ENCODE results near the gene DGKZ.

The DGKZ gene

GRCh38 chr11:46347637-46348311 lies 511 bp downstream of the DGKZ start:
- DNase-seq (ENCODE audit: low read depth), result no peak

GRCh38 chr11:46348566-46349401 lies 1.5 kb downstream of the DGKZ start:
- DNase-seq (ENCODE audit: low read depth), result no peak

GRCh38 chr11:46350695-46351094 lies 3.4 kb downstream of the DGKZ start:
- no peak for DNase-seq (ENCODE audit: low read depth)

DNA sequence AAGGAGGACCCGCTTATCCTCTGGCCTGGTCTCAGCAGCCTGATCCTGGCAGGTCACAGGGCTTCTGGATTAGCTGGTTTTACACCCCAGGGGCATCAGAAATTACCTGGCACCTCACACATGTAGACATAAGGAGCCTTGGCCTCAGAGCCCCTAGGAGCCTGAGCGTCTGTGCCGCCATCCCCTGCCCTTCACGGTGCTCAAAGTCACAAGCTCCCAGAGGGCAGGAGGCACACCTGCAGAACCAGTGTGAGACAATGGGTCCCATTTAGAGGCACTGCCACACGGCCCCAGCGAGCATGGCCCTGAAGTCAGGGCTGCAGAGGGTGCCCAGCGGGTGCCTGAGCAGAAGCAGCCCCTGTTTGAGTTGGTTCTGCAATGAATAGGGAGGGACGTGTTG lies 3.9 kb downstream of the DGKZ start:
- no peak for DNase-seq (ENCODE audit: low read depth)

DNA sequence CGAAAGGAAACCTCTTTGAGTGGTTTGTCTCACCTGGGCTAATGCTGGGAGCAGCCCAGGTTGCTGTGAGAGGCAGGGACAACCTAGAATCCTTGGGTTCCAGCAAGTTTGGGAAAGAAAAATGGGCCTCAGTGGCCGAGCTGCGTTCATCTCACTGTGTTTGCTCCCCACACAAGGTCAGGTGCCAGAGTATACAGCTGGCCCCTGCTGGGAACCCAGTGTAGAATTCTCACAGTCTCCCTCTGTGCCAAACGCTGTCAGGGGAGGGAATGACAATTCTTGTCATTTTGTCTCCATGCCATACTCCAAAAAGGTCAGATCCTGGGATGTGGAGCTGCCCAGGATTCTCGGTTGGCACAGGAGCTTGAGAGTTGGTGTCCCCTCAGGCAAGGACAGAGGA lies 4.3 kb downstream of the DGKZ start:
- no peak for DNase-seq (ENCODE audit: low read depth)

DNA sequence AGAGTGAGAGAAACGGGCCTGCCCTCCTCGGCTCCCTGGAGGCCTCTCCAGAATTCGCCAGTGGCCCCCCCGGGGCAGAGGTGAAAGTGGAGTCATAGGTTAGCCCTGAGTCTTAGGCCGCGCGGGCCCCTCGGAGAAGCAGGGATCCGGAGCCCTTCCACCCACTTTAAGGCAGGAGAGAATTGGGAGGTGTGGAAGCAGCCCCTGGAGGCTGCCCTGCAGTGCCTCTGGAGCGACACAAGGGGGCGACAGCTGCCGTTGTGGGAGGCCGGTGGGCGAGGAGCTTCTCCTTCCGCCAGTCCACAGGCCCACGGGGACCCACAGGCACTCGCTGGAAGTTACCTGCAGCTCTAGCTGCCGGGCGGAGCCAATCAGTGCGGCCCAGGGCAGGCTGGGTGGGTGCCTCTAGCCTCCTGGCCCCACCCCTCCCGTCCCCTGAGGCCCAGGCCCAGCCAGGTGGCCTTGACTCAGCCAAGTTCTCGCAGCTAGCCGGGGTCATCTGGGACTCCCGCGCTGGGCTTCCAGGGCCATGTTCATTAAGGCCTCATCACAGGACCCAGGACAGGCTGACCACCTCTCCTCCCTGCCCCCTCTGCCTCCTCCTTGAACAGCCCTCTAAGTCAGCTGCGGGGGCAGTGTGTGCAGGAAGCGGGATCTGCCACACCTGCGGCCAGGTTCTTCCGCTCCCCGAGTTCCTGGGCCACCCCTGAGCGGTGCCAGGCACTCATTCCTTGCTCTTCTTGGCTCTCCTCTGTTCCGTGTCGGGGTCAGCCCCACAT lies 5.0 kb downstream of the DGKZ start:
- no peak for DNase-seq (ENCODE audit: low read depth)

DNA sequence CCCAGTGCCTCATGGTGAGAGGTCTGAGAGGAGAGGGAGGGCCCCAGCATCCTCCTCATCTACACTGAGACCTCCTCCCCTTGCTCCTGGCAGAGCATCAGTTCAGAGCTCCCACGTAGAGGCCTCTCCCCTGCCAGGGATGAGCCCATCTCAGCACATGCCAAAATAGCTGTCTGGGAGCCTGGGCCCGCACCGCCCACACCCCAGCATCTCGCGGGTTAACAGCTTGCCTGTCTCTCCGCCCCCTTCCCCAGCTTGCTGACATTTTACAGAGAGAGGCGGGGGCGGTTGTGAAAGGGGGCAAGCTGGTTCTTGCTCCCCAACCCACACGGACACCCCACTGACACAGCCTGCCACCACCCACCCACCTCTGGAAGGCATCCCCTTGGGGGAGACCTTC lies 6.4 kb downstream of the DGKZ start:
- DNase-seq (ENCODE audit: low read depth), result no peak

DNA sequence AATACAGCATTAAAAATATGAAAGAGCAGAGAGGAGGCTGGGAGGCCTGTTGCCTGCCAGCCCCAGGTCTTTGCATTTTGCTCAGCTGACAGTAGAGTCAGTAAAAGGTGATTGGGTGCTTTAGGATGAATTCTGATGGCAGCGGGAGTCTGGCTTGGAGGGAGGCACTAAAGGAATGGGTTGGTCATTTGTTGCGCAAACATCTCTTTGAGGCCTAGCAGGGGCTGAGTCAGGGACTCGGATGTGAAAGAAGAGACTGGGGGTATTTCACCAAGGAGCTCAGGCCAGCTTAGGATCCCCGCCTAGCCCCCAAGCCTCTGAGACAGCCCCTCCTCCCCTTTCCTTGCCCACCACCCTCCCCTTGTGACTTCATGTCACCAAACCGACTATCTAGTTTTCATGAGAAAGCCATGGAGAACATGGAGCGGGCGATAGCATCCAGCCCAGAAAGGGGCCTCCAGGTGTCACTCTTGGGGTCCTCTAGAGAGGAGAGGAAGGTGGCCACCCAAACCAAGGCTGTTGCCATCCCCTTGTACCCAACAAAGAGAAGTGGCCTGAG lies 9.7 kb downstream of the DGKZ start:
- no peak for DNase-seq (ENCODE audit: low read depth)

GRCh38 chr11:46357483-46357936 lies 10.2 kb downstream of the DGKZ start:
- DNase-seq (ENCODE audit: low read depth), result no peak

DNA sequence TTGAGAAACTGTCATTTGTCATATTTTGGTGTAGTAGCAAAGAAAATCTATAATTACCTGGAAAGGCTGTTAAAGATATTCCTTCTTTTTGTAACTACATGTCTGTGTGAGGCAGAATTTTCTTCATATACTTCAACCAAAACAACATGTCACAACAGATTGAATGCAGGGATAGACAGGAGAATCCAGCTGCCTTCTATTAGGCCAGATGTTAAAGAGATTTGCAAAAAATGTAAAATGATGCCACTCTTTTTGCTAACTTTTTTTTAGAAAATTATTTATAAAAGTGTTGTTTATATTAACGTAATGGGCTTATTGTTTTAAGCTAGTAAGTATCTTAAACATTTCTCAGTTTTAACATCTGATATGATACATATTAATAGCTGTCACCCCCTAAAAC lies 12.7 kb downstream of the DGKZ start:
- no peak for DNase-seq (ENCODE audit: low read depth)

DNA sequence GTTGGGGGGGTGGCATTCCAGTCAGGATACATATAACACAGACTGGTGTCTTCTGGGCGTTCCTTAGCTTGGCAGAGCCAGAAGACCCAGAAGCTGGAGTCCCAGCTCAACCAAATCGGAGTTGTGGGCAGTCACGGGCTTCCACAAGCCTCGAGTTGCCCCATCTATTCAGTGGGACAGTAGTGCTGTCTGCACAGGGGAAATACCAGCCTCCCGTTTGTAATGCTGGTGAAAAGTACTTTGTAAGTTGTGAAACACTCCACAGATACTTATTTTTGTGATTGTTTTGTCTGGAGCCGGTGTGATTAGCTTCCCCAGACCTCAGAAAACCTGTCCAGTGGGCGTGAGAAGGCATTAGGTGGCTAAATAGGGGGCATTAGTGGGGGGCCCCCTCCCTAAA lies 13.6 kb downstream of the DGKZ start:
- no peak for DNase-seq (ENCODE audit: low read depth)

- no peak for DNase-seq (ENCODE audit: low read depth)
Measured at GRCh38 chr11:46361283-46362155, 14.3 kb downstream of the DGKZ start.

- no peak for DNase-seq (ENCODE audit: low read depth)
Measured at GRCh38 chr11:46362156-46363030, 15.1 kb downstream of the DGKZ start.

DNA sequence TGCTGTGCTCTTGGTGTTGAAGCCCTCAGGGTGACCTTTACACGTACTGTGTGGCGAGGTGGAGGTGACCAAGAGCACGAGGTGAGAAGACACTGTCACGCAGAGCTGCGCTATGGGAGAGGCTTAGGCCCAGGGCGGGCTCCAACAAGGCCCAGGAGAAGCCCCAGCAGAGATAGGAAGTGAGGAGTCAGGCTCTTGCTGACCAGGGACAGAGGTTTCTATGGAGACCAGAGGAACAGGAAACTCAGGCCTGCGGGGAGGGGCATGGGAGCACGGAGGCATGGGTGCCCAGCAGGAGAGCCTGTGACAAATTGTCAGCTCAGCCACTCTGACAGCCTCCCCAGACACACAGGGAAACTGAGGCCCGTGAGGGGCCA lies 15.8 kb downstream of the DGKZ start:
- DNase-seq (ENCODE audit: low read depth), result peak; percentile 78

GRCh38 chr11:46363455-46364005 lies 16.3 kb downstream of the DGKZ start:
- DNase-seq (ENCODE audit: low read depth), result peak; percentile 50

DNA sequence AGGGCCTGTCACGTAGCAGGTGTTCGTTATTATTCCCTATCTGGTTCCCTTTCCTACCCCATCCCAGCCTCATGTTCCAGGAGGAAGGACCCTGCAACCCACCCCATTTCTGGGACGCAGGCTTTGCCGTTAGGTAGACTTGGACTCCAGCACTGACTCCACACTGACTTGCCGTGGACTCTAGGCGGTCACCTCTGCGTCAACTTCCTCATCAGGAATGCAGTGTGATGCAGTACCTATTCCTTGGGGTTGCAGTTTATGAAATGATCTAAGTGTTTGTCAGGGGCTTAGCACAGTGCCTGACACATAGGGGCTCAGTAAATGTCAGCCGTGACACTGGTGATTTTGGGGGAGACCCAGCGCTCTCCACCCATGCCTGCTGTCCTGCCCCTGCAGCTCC lies 16.8 kb downstream of the DGKZ start:
- DNase-seq (ENCODE audit: low read depth), result no peak

DNA sequence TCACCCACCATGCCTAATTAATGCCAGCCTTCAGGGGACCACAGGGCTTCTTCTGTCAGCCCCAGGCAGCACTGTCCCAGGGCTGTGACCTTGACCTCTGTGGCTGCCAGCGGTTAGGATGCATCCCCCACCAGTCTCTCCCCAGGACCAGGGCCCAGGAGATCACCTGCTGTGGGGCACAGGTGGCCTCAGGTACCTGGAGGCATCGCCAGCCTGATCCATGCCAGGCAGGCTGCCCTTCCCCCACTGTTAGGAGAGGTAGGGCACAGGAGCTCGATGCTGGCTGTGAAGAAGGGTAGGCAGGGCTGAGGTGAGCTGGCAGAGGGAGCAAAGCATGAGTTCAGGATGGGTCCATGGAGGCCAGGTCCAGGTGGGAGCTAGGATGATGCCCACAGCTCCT lies 17.5 kb downstream of the DGKZ start:
- DNase-seq (ENCODE audit: low read depth), result no peak

DNA sequence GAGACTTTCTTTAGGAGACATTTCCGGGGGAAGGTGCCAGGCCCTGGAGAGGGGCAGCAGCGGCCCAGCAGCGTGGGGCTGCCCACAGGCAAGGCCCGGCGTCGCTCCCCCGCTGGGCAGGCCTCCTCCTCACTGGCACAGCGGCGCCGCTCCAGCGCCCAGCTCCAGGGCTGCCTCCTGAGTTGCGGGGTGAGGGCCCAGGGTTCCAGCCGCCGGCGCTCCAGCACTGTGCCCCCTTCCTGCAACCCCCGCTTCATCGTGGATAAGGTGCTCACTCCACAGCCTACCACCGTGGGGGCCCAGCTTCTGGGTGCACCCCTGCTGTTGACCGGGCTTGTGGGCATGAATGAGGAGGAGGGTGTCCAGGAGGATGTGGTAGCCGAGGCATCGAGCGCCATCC lies 19.0 kb downstream of the DGKZ start:
- DNase-seq (ENCODE audit: low read depth), result no peak

- DNase-seq (ENCODE audit: low read depth), result no peak
Measured at GRCh38 chr11:46366661-46367161, 19.4 kb downstream of the DGKZ start.

Measured in GM04504 (cell line).